ENCODE results near the gene JARID2.
"Not testable (repeated sequence)": the region's sequence is repeated elsewhere in the genome, so short reads cannot be mapped to it uniquely, and the experiment has no call there.

Gene JARID2

GRCh38 chr6:15294504-15294903 lies 48.6 kb downstream of the JARID2 start:
- H3K9me2 ChIP-seq (ENCODE audit: low read depth, low read length), result no peaks in the 10 kb centered on the region
- H2AFZ ChIP-seq (ENCODE audit: low read length), result no peak overlapping the region
- 0 out of 2 replicates have a peak, but pooled peaks cover 3% of the 10 kb centered on the region for H3K9me3 ChIP-seq (ENCODE audit: low read length)
- H3K79me2 ChIP-seq (ENCODE audit: insufficient read depth, low read length), result no peaks in the 10 kb centered on the region
- H3F3A ChIP-seq (ENCODE audit: insufficient read depth, low read length), result no peaks in the 10 kb centered on the region
- no peak overlapping the region for H3K4me2 ChIP-seq (ENCODE audit: low read length)
- TF ChIP-seq EZH2 (IDR thresholded peaks at IDR 0.05; ENCODE audit: borderline replicate concordance, low read length), result no peak
- no peak for TF ChIP-seq CTCF (IDR thresholded peaks at IDR 0.05; ENCODE audit: low read length)
- H3K36me3 ChIP-seq (ENCODE audit: insufficient read depth, low read length), result no peaks in the 10 kb centered on the region
- peaks cover 5% of the 10 kb centered on the region for H3K4me1 ChIP-seq (ENCODE audit: insufficient read depth, low read length, severe bottlenecking)
- no peaks in the 10 kb centered on the region for H3K27me3 ChIP-seq (ENCODE audit: insufficient read depth, low read length)
- no peak overlapping the region for H3K4me3 ChIP-seq (ENCODE audit: low read depth, low read length, poor library complexity, severe bottlenecking)
- no peak overlapping the region for H3K27ac ChIP-seq (ENCODE audit: low read depth, low read length, poor library complexity, severe bottlenecking)
- H4K20me1 ChIP-seq (ENCODE audit: insufficient read depth, low read length), result no peaks in the 10 kb centered on the region
- no peak overlapping the region for H3K9ac ChIP-seq (ENCODE audit: low read length)

- H3K4me2 ChIP-seq (ENCODE audit: low read length), result no peak overlapping the region
- H3K36me3 ChIP-seq (ENCODE audit: insufficient read depth, low read length), result no peaks in the 10 kb centered on the region
Measured at GRCh38 chr6:15296249-15296648, 50.4 kb downstream of the JARID2 start.

GRCh38 chr6:15296735-15297134 lies 50.9 kb downstream of the JARID2 start:
- no peaks in the 10 kb centered on the region for H3K9me3 ChIP-seq (ENCODE audit: low read length)
- H3K27ac ChIP-seq (ENCODE audit: low read depth, low read length, poor library complexity, severe bottlenecking), result no peak overlapping the region
- H3K36me3 ChIP-seq (ENCODE audit: insufficient read depth, low read length), result no peaks in the 10 kb centered on the region
- H4K20me1 ChIP-seq (ENCODE audit: insufficient read depth, low read length), result peaks cover 3% of the 10 kb centered on the region; the same call in 1 of the 2 replicates
- no peak overlapping the region for H3K4me2 ChIP-seq (ENCODE audit: low read length)
- H3K79me2 ChIP-seq (ENCODE audit: insufficient read depth, low read length), result no peaks in the 10 kb centered on the region
- peaks cover 10% of the 10 kb centered on the region for H3K4me1 ChIP-seq (ENCODE audit: insufficient read depth, low read length, severe bottlenecking)
- H3K9ac ChIP-seq (ENCODE audit: low read length), result no peak overlapping the region
- no peaks in the 10 kb centered on the region for H3F3A ChIP-seq (ENCODE audit: insufficient read depth, low read length)
- TF ChIP-seq CTCF (IDR thresholded peaks at IDR 0.05; ENCODE audit: low read length), result no peak
- no peak for TF ChIP-seq EZH2 (IDR thresholded peaks at IDR 0.05; ENCODE audit: borderline replicate concordance, low read length)
- no peaks in the 10 kb centered on the region for H3K27me3 ChIP-seq (ENCODE audit: insufficient read depth, low read length)
- H2AFZ ChIP-seq (ENCODE audit: low read length), result no peak overlapping the region
- H3K4me3 ChIP-seq (ENCODE audit: low read depth, low read length, poor library complexity, severe bottlenecking), result no peak overlapping the region
- no peaks in the 10 kb centered on the region for H3K9me2 ChIP-seq (ENCODE audit: low read depth, low read length)

More at GRCh38 chr6:15296249-15296648, 50.4 kb downstream of the JARID2 start:
- Histone ChIP-seq H3K4me3 (ENCODE audit: low read depth, low read length, poor library complexity, severe bottlenecking) (no peak overlapping the region), H3K27ac (ENCODE audit: low read depth, low read length, poor library complexity, severe bottlenecking) (no peak overlapping the region), H3K9me2 (ENCODE audit: low read depth, low read length) (no peaks in the 10 kb centered on the region), H3K79me2 (ENCODE audit: insufficient read depth, low read length) (no peaks in the 10 kb centered on the region), H3K9me3 (ENCODE audit: low read length) (no peaks in the 10 kb centered on the region), H3K4me1 (ENCODE audit: insufficient read depth, low read length, severe bottlenecking) (peaks cover 10% of the 10 kb centered on the region), H4K20me1 (ENCODE audit: insufficient read depth, low read length) (peaks cover 3% of the 10 kb centered on the region; the same call in 1 of the 2 replicates), H3K9ac (ENCODE audit: low read length) (no peak overlapping the region), H2AFZ (ENCODE audit: low read length) (no peak overlapping the region), H3F3A (ENCODE audit: insufficient read depth, low read length) (no peaks in the 10 kb centered on the region), H3K27me3 (ENCODE audit: insufficient read depth, low read length) (no peaks in the 10 kb centered on the region)
- TF ChIP-seq EZH2 (IDR thresholded peaks at IDR 0.05; ENCODE audit: borderline replicate concordance, low read length) (no peak), CTCF (IDR thresholded peaks at IDR 0.05; ENCODE audit: low read length) (no peak)

GRCh38 chr6:15297167-15297566 lies 51.3 kb downstream of the JARID2 start:
- H3K4me2 ChIP-seq (ENCODE audit: low read length); H3K27me3 ChIP-seq (ENCODE audit: insufficient read depth, low read length); H2AFZ ChIP-seq (ENCODE audit: low read length); H3K4me3 ChIP-seq (ENCODE audit: low read depth, low read length, poor library complexity, severe bottlenecking); H3K79me2 ChIP-seq (ENCODE audit: insufficient read depth, low read length); H3K9me2 ChIP-seq (ENCODE audit: low read depth, low read length); H4K20me1 ChIP-seq (ENCODE audit: insufficient read depth, low read length); H3F3A ChIP-seq (ENCODE audit: insufficient read depth, low read length); H3K9ac ChIP-seq (ENCODE audit: low read length); H3K9me3 ChIP-seq (ENCODE audit: low read length); H3K27ac ChIP-seq (ENCODE audit: low read depth, low read length, poor library complexity, severe bottlenecking); H3K36me3 ChIP-seq (ENCODE audit: insufficient read depth, low read length): not testable (repeated sequence)
- H3K4me1 ChIP-seq (ENCODE audit: insufficient read depth, low read length, severe bottlenecking), result peaks cover 10% of the 10 kb centered on the region

All from OCI-LY1 (cell line).